GM21515 (cell line): ENCODE data around the gene CELF3.

ENCODE experiments used
- ATAC-seq: cut with Tn5 transposase; IDR thresholded peaks from one replicate; pipeline ENCODE4 v1.9.1; 2021; ENCODE audit not compliant: unreplicated experiment

Gene CELF3

DNA sequence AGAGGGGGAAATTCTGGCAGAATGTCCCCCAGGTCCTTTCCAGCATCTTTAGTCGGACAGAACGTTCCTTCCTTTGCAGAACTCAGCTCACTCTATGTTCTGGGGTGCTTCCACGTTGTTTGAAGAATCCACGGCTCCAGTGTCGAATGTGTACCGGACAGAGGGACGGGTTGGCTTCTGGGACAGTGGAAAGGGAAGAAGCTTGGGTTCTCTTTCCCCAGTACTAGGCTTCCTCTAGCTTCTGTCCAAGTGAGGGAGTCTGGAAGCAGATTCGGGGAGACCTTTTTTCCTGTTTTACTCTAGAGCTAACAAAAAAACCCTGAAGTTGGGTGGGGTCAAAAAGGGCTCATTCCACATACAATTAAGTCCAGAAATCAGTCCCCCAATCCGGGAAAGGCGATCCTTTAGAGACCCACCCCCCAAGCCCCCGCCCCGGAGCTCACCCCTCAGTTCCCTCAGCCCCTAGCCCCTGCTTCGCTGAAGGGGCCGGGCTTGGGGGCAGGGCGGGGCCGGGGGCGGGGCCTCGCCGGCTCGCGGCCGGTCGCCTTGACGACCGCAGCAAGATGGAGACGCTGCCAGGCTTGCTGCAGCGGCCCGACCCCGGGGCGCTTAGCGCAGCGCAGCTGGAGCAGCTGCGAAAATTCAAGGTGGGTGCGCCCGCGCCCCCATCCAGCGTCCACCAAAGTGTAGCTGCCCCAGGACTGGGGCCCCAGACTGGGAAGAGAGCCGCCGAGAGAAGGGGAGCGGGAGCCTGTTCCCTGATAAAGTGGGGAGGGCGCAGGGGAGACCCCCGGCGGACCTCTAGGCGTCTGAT, 4.6 kb upstream of the CELF3 start, which contains the start of gene RIIAD1:
Gene RIIAD1, plus strand, starts transcription at position 549 of the 814 bp plus-strand sequence. Its CDS starts 15 bp downstream, at position 564.
- ATAC-seq, result no peak

DNA sequence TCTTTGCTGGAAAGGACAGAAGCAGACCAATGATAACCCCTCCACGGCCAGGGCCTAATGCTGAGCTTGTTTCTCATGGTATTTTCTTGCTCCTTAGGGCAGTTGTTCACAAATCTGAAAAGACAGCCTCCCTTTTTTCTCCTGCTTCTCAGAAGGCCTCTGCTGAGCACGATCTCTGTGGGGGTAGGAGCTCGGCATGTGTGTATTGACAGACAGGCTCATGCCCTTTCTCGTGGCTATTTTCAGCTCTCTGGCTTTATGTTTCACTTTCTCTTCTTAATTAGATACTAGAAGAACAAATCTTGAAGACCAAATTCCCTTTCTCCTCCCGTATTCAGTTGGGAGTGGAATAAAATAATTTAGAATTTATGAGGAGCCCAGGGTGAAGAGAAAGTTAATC, 4.0 kb upstream of the CELF3 start:
- no peak for ATAC-seq

DNA sequence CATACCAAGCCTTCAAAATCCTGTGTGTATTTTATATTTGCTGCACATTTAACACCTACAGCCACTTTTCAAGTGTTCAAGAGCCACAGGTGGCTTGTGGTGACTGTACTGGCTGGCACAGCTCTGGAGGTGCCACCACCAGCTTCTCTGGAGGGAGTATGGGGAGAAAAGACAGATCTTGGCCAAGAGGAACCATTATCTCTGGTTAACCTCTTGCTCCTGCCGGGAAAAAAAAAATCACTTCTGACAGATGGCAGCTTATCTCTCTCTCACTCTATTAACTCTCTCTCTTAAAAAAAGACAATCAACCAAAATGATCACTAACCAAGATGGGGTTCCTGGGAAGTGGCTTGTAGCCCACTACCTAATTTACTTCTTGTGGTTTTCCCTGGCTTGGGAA, 3.5 kb upstream of the CELF3 start:
- ATAC-seq, result no peak

DNA sequence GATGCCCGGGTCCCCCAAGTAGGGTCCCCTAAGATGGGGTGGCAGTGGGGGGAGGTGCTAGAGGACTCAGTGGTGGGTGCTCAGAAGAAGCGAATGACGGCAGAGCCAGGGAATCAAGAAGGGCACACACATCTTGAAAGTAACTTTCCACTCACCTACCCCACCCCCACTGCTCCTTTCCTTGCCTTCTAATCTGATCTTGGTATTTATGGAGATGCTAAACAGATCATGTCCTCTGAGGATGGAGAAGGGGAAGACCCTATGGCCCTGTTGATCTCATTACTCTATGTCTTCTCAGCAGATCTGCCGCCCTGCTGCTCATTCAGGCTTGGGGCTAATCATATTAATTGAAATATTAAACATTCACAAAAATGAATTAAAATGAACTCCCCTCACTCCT, 2.1 kb upstream of the CELF3 start:
- no peak for ATAC-seq

DNA sequence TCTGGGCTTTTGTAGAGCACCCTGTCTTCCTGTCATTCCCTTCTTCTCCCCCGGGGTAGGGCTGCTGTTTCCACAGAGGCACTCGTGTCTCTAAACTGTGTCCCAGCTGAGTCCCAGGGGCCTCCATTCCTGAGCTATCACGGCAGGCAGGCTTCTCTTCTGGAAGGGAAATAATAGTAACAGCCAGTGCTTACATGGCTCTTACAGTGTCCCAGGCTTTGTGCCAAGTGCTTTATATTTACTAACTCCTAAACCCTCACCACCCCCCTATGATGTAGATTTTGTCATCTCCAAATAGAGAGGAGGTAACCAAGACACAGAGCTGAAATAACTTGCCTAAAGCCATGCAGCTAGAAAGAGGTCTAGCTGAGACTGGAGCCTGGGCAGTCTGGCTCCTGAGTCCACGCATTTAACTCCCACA, 1.4 kb upstream of the CELF3 start:
- ATAC-seq, result no peak

DNA sequence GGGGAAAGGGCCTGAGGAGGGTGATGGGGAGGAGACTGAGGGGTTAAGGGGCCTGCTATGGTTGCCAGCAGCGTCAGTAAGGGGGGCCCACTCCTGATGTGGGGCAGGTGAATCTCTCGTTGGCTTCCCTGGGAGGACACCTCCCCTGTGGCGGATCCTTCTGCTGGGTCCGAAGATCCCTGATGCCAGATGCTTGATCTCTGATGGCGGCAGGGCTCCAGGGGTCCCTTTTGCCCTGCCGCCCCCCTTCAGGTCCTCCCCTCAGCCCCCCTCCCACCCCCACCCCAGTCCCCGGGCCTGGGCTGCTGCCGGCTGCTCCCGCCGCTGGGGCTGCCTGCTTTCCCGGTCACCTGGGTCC, 219 bp downstream of the CELF3 start:
- no peak for ATAC-seq

DNA sequence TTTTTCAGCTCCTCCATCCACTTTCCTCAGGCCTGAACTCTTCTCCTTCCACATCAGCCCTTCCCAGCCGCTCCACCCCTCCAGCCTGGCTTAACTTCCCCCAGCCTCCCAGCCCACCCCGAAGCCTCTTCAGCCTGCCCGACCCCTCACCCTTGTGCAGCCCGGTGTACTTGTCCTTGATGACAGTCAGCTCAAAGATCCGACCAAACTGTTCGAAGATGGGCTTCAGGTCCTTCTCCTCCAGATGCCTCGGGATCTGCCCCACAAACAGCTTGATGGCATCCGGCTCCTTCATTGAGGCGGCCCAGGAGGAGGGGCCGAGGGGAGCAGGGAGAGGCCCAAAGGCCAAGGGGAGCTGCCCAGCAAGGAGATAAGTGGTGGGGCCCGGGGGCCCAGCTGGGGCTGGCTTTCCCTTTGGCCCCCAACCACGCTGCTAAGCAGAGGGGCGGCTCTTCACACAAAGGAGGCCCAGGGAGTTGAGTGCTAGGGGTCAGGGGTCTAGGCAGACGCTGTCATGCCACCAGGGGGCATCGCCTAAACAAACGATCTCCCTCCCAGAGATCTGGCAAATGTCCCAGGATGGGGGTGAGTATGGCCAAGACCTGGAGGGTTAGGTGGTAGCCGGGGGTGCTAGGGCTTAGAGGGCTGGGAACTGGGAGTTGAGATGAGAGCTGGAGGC, 738 bp downstream of the CELF3 start:
- no peak for ATAC-seq

DNA sequence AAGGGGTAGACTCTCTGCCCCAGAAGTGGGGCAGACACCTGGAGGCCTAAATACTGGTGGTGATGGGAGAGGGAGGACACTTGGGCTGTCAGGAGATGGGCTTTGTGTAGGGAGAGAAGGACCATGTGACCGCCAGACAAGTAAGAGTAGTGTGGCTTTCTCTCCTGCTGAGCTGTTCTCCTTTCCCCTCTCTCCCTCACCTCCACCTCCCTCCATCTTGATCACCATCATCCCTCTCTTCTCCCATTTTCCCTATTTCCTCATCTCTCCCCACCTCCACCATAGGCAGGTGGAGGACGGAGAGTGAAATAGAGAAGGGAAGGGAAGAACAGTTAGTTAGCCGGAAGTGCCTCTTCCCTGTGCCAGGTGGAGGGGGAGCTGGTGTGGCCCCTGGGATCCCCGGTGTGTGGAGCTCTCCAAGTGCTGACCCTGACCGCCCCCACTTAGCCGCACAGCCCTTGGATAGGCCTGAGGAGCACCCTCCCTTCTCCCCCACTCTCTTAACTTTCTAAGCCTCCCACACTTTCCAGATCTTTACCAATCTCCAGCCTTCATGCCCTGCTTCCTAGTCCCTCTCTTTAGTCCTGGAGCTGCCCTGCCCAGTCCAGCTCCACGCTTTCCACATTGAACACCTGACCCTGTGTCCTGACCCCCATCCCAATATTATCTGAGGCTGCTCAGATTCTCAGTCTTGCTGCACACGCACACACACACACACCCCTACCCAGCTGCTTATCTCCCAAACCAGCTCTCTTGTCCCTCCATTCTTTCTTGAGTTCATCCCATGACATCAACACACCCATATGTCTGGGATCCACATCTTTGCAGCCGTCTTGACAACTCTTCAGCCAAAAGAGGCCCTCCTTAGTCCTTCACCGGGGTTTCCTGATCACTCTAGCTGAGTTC, 1.5 kb downstream of the CELF3 start:
- ATAC-seq, result no peak

DNA sequence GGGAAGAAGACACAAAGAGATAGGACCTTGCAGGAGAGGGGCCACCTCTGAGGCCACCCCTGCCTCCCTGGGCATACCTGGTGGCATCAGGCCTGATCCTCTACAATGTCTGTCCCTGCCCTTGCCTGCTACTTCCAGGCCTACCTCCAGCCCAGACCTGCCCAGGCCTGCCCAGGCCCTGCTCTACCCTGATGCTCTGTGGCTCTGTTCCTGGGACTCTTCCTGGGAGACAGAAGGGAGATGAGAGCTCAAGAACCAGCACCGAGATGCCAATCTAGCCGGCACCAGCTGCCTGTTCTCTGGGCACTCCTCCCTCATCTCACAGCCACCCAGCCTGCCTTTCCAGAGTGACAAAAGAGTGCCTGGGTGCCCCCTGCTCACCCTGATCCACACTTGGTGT, 2.7 kb downstream of the CELF3 start:
- ATAC-seq, result no peak

DNA sequence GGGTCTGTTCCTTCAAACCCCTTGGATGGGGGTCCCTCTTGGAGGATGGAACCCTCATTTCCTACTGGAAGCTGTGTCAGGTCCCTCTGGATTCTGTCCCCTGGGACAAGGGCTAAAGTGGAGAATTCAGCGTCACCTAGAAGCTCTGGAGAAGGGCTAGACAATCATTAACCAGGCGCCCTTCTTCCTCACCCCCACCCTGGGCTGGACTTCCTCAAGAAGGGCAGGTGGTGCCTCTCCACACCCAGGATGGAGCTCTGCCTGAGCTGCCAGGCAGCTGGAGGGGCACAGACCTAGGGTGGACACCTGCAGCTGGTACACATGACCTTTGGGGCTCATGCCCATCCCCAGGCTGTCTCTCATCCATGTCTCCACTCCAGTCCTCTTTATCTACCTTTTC, 3.6 kb downstream of the CELF3 start:
- ATAC-seq, result no peak

DNA sequence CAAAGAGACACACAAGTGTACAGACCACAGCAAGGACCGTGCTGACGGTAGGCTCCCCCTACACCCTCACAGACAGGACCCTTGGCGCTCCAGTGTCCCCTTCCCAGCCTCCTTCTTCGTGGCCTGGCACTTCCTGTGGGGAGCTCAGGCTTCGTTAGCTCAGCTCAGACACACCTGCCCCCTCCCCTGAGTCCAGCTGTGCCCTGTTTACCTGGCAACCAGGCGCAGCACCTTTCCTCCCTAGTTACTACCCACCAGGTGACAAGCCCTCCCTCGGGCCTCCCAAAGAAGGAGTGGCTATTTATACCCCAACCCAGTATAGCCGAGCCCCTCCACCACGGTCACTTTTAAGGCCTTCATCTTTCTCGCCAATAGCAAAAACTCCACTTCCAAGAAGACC, 4.7 kb downstream of the CELF3 start:
- no peak for ATAC-seq

DNA sequence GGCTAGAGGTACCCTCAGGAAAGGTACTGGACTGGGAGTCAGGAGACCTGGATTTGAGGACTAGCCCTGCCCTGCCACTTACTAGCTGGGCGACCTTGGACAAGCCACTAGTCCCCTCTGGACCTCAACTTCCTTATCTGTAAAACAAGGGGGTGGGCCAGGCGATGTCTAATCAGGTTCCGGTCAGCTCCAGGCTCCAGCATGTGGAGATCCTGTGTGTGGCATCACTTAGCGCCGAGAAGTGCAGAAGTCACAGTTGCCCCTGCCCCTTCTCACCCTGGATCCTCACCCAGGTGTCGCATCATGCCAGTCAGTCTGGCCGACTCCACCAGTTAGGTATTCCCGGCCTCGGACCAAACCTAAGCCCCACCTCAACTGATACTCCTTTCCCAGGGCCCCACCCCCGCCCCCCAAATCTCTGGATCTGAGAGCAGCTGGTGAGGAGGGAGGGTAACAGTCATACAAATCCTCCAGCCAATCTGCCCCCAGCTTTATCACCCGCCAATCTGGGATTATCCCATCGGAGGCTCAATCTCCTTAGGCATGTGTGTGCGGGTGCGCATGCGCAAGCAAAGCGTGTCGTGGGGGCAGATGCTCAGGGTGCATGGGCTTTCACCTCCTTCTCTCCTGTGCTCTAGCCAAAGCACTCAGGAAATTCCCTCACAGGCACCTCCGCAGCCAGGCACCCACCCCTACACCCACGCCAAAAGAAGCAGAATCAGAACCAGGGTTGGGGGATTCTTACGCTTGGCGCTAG, 5.4 kb downstream of the CELF3 start:
- ATAC-seq, result no peak

DNA sequence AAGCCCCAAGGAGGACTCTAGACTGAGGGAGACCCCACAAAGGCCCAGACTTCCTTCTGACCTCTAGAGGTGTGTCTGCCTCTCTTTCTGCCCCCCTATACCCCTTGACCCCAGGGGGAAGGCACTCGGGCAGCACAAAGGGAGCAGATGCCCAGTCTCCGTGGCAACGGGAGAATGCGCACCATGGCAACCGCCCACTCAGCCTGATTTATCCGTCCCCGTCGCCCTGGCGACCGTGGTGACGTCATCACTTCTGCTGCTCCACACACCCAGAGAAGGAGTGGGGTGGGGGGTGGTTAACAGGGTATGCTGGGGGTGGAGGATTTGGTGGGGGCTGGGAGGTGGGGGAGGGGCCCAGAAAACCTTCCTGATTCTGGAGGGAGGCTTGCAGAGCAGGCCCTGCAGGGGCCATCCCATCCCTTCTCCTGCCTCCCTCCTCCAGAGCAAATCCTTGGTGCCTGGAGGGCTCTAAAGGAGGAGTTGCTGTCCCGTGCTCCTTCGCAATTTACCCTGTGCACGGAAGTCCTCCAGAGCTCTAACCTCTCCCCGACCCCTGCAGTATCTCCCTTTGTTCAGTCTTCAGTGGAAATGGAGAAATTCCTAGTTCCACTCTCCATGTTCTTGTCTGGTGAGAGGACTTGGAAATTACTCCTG, 6.3 kb downstream of the CELF3 start:
- no peak for ATAC-seq

DNA sequence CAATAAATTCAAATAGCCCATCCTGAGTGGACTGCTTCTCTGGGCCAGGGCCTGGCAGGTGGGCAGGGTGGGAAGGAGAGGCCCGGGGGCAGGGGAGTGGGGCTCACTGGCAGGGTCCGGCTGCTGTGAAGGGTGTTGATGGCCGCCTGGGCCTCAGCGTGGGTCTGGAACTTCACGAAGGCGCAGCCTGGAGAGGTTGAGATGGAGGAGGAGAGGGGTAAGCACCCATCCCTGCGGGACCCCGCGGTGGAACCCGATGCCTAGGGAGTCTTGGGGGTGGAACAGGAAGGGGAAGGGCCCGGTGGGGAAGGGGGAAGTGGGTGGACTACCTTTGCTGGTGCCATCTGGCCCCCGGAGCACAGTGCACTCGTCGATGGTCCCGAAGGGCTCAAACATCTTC, 7.7 kb downstream of the CELF3 start:
- no peak for ATAC-seq

DNA sequence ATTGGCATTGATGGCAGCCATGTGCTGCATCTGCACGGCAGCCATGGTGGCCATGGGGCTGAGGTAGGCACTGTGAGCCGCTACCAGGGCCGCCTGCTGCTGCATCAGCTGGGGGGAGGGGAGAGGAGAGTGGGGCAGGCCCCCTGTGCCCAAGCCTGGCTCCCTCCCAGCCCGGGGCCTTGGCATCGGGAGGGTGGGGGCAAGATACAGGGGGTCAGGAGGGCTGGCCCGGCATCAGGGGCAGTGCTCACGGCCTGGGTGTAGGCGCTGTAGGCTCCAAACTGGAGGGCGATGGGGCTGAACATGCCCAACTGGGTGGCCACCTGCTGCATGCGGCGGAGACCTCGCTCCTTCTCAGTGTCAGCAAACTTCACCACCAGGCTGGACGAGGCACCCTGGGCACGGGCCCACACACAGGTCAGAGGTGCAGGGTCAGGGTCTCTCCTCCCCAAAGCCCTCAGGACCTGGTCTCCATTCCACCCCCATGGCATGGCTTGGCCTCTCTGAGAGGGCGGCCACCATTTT, 9.0 kb downstream of the CELF3 start:
- no peak for ATAC-seq

DNA sequence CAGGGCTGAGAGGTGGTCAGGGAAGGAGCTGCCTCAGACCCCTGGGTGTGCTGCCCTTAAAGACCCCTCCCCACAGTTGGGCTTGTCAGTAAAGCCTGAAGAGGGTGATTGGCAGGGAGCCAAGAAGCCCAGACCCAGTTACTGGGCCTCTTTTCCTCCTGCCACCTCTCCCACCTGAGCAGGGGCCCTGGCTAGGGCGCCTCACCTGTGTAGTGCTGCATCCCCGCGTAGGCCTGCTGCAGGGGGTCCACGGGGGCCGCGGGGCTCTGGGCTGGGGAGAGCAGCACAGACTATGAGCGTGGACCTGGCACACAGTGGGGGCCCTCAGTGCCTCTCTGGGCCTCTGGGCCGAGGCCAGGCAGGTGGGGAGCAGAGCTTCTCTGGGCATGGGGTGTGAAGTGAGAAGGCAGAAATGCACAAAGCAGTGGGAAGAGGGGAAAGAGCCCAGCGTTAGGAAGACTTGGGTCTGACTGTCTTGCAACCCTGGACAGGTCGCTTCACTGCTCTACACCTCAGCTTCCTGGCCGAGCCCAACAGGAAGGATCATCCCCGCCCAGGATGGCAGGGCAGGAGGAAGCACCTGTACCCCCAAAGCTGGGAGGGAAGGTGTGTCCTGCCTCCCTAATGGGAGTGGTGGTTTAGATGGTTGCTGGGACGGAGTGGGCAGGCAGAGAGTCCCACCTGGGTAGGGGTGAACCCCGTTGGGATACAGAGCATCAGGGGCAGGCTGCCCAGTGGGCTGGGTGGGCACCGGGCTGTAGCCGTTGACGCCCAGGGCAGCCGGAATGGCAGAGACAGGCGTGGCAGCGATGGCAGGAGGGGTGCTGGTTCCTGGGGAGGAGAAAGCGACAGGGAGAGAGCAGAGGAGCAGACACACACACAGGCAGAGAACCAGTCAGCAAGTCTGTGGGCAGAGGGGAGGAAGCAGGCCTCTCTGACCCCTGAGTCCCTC, 9.9 kb downstream of the CELF3 start:
- no peak for ATAC-seq

DNA sequence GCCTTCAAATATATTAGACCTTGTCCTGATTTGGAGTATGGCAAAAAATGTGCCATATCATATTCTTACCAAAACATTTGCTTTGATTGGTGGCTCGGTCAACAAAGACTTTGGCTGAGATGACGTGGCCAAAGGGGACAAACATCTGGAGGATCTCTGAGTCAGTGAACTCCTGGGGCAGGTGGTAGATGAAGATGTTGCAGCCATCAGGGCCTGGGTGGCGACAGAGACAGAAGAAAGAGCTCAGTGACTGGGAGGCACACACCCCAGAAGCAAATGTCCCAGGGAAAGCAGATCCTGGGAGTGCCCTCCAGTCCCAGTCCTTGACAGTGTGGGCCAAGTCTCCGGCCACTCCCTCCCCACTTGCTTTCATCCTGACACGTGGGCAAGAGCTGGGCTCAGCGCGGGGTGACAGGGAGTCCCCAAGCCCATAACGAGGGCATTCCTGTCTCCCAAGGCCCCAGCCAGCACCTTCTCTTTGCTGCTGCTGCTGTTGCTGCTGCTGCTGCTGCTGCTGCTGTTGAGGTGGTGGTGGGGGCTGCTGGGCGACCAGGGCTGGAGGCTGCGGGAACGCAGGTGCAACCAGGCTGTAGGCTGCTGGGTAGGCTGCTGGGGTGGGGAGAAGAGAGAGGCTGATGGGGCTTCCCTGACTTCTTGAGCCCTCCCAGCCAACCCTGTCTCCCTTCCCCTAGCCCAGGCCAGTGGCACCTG, 10.7 kb downstream of the CELF3 start:
- no peak for ATAC-seq

DNA sequence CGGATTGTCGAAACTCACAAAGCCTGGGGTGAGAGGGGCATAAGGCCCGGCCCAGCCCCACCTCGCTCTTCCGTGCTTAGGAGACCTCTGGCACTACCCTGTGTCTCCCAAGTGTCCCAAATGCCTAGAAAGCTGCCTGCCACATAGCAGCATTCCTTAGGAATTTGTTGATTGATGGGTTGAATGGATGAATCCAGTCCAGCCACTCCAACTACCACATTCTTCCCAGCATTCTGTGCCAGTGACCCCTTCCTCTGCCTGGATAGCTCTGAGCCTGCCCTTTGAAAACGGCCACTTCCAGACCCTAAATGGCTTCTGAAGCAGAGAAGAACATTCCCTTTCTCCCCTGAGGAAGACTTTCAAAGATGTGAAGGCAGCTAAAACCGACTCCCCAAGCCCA, 11.5 kb downstream of the CELF3 start:
- ATAC-seq, result no peak
